HepG2 (cell line): ENCODE data around the gene ZFR2. TPM values are rescaled to one million over a fixed set of nuclear protein-coding genes. Genes with fewer than 3 reads are reported as not detected.

ENCODE experiments used
- AGO1 ChIP-seq: fragments of 200-400 bp; formaldehyde crosslinking; IDR thresholded peaks from 2 replicates; pipeline ENCODE4 v1.6.1; 2017; ENCODE audit warnings: mild to moderate bottlenecking, low read depth, low read length, moderate library complexity; ENCODE audit not compliant: poor library complexity, severe bottlenecking
- CBX5 ChIP-seq: sonication (generic); formaldehyde crosslinking; IDR thresholded peaks from 2 replicates; pipeline ENCODE4 v1.4.0; 2020; ENCODE audit warnings: missing genetic modification reagents, borderline replicate concordance
- FOSL1 ChIP-seq: sonication (generic); formaldehyde crosslinking; IDR thresholded peaks from 2 replicates; pipeline ENCODE4 v1.9.0; 2021; ENCODE audit warnings: missing genetic modification reagents, borderline replicate concordance
- HNF1B ChIP-seq: sonication (generic); formaldehyde crosslinking; IDR thresholded peaks from 2 replicates; pipeline ENCODE4 v1.5.1; 2020; ENCODE audit warnings: mild to moderate bottlenecking, moderate library complexity, missing genetic modification reagents
- ISL2 ChIP-seq: sonication (generic); formaldehyde crosslinking; IDR thresholded peaks from 2 replicates; pipeline ENCODE4 v1.5.0; 2020; ENCODE audit warnings: missing genetic modification reagents
- LBX2 ChIP-seq: sonication (generic); formaldehyde crosslinking; IDR thresholded peaks from 2 replicates; pipeline ENCODE4 v1.5.0; 2020; ENCODE audit warnings: missing genetic modification reagents, mild to moderate bottlenecking, borderline replicate concordance
- NAIF1 ChIP-seq: sonication (generic); formaldehyde crosslinking; IDR thresholded peaks from 2 replicates; pipeline ENCODE4 v1.5.0; 2020; ENCODE audit warnings: mild to moderate bottlenecking, missing genetic modification reagents, borderline replicate concordance
- NPAS2 ChIP-seq: sonication (generic); formaldehyde crosslinking; IDR thresholded peaks from 2 replicates; pipeline ENCODE4 v1.8.0; 2022; ENCODE audit warnings: mild to moderate bottlenecking, missing genetic modification reagents, borderline replicate concordance
- SUZ12 ChIP-seq: fragments of 150-350 bp; IDR thresholded peaks from 2 replicates; pipeline ENCODE4 v1.6.1; 2014; ENCODE audit warnings: low read depth, low read length
- TGIF2 ChIP-seq: IDR thresholded peaks from 2 replicates; pipeline ENCODE4 v1.6.1; 2016; ENCODE audit warnings: control low read depth, missing compliant biosample characterization
- TIGD3 ChIP-seq: sonication (generic); formaldehyde crosslinking; IDR thresholded peaks from 2 replicates; pipeline ENCODE4 v1.5.1; 2020; ENCODE audit warnings: mild to moderate bottlenecking, missing genetic modification reagents, borderline replicate concordance
- ZFP41 ChIP-seq: sonication (generic); formaldehyde crosslinking; IDR thresholded peaks from 2 replicates; pipeline ENCODE4 v1.4.0; 2020; ENCODE audit warnings: mild to moderate bottlenecking, missing genetic modification reagents, borderline replicate concordance
- ZNF225 ChIP-seq: sonication (generic); formaldehyde crosslinking; IDR thresholded peaks from 2 replicates; pipeline ENCODE4 v1.4.0; 2020; ENCODE audit warnings: mild to moderate bottlenecking, missing genetic modification reagents
- ZNF263 ChIP-seq: sonication (generic); formaldehyde crosslinking; IDR thresholded peaks from 2 replicates; pipeline ENCODE4 v1.4.0; 2020; ENCODE audit warnings: missing genetic modification reagents
- ZNF318 ChIP-seq: sonication (generic); formaldehyde crosslinking; IDR thresholded peaks from 2 replicates; pipeline ENCODE4 v1.4.0; 2020; ENCODE audit warnings: mild to moderate bottlenecking, missing genetic modification reagents
- ZNF562 ChIP-seq: sonication (generic); formaldehyde crosslinking; IDR thresholded peaks from 2 replicates; pipeline ENCODE4 v1.8.0; 2022; ENCODE audit warnings: missing genetic modification reagents, borderline replicate concordance
- ZNF709 ChIP-seq: sonication (generic); formaldehyde crosslinking; IDR thresholded peaks from 2 replicates; pipeline ENCODE4 v1.5.0; 2020; ENCODE audit warnings: mild to moderate bottlenecking, missing genetic modification reagents
- polyA plus RNA-seq, 8 experiments: library from polyadenylated mRNA; depleted of rRNA in 3 of 8; stranded (reverse) in 7 of 8; unstranded in 1 of 8; fragments of >200 nt; fragmentation: Illumina TruSeq in 4 of 8; extraction: Trizol in 4 of 8; gene quantifications; 2 replicates each; pipeline versions ENCODE4 v1.2.1 to v1.2.3, GENCODE V29; 2011 to 2016; ENCODE audit warnings: low read depth in 4 of 8, missing spikeins in 1 of 8, mixed read lengths in 1 of 8; ENCODE audit not compliant: insufficient read depth in 1 of 8
- total RNA-seq, 5 experiments: library from RNA; depleted of rRNA; stranded (reverse); fragments of >200 nt; fragmentation: Illumina TruSeq; extraction: Trizol; gene quantifications; 2 replicates each; pipeline ENCODE4 v1.2.3, GENCODE V29; 2016; ENCODE audit warnings: low read depth in 1 of 5

ZFR2 gene
- total and polyA plus RNA-seq, 2 of the 13 experiments (the other 11 are each of a cell fraction or from before 2014, with no cell fraction given), result 0.37 to 0.69 TPM

- no peak for TF ChIP-seq NAIF1 (CRISPR knock-in tag)
- no peak; the same call in 1 of the 2 replicates for TF ChIP-seq CBX5
- peak; percentile 89 for TF ChIP-seq TGIF2 (CRISPR knock-in tag)
- peak; percentile 41; the same call in 1 of the 2 replicates for TF ChIP-seq ZFP41 (CRISPR knock-in tag)
- TF ChIP-seq HNF1B, result peak; percentile 80
- peak; percentile 78 for TF ChIP-seq ZNF225 (CRISPR knock-in tag)
- no peak for TF ChIP-seq ZNF709
- no peak for TF ChIP-seq LBX2
- TF ChIP-seq ZNF318 (CRISPR knock-in tag), result no peak
- TF ChIP-seq ZNF562, result no peak
- no peak for TF ChIP-seq FOSL1 (CRISPR knock-in tag)
- no peak for TF ChIP-seq ISL2
- TF ChIP-seq ZNF263, result no peak
- no peak for TF ChIP-seq AGO1
- TF ChIP-seq NPAS2 (CRISPR knock-in tag), result no peak
- TF ChIP-seq TIGD3, result no peak
- peak; percentile 59; the same call in 1 of the 2 replicates for TF ChIP-seq SUZ12
Measured at GRCh38 chr19:3762501-3763459, 106.1 kb downstream of the ZFR2 start, which contains the start of gene MRPL54 (continued).
